Neural cell (in vitro differentiated cells): ENCODE data around the gene LLGL2. TPM values are rescaled to one million over a fixed set of nuclear protein-coding genes. Genes with fewer than 3 reads are reported as not detected.

Experiments
- H2AFZ ChIP-seq: fragments of 200-600, 300-800 bp; sonication (generic), shearing (Covaris generic); 2 replicates; pipeline ENCODE4 v1.6.0; 2014; ENCODE audit warnings: low read depth, mild to moderate bottlenecking, antibody characterized with exemption, low read length, moderate library complexity
- H3F3A ChIP-seq: fragments of 200-600 bp; shearing (Covaris generic); 2 replicates; pipeline ENCODE4 v1.6.1; 2016; ENCODE audit warnings: mild to moderate bottlenecking, moderate library complexity, mixed read lengths, antibody characterized with exemption, low read length; ENCODE audit not compliant: insufficient read depth, poor library complexity, severe bottlenecking
- H3K27ac ChIP-seq: fragments of 200-600, 300-800 bp; sonication (generic), shearing (Covaris generic); 2 replicates; pipeline ENCODE4 v1.5.1; 2014; ENCODE audit warnings: mild to moderate bottlenecking, low read length, moderate library complexity
- H3K27me3 ChIP-seq: fragments of 300-800, 200-600 bp; sonication (generic), shearing (Covaris generic); 2 replicates; pipeline ENCODE4 v1.6.0; 2014; ENCODE audit warnings: mild to moderate bottlenecking, low read depth, low read length, moderate library complexity; ENCODE audit not compliant: insufficient read depth
- H3K36me3 ChIP-seq: fragments of 300-800, 200-600 bp; sonication (generic), shearing (Covaris generic); 2 replicates; pipeline ENCODE4 v1.5.1; 2014; ENCODE audit warnings: mild to moderate bottlenecking, antibody characterized with exemption, low read length, moderate library complexity; ENCODE audit not compliant: insufficient read depth
- H3K4me2 ChIP-seq: fragments of 300-800, 200-600 bp; sonication (generic), shearing (Covaris generic); 2 replicates; pipeline ENCODE4 v1.6.0; 2014; ENCODE audit warnings: mild to moderate bottlenecking, low read length
- H3K4me3 ChIP-seq: fragments of 300-800, 200-600 bp; sonication (generic), shearing (Covaris generic); 2 replicates; pipeline ENCODE4 v1.5.1; 2014; ENCODE audit warnings: mild to moderate bottlenecking, low read length, moderate library complexity
- H3K79me2 ChIP-seq: fragments of 200-600 bp; shearing (Covaris generic); replicated peaks from 2 replicates; pipeline ENCODE4 v1.6.0; 2014; ENCODE audit warnings: mild to moderate bottlenecking, low read length, moderate library complexity; ENCODE audit not compliant: insufficient read depth
- H3K9ac ChIP-seq: fragments of 300-800, 200-600 bp; sonication (generic), shearing (Covaris generic); 2 replicates; pipeline ENCODE4 v1.6.1; 2016; ENCODE audit warnings: mild to moderate bottlenecking, low read length, mixed read lengths
- H3K9me2 ChIP-seq: fragments of 200-600 bp; shearing (Covaris generic); 2 replicates; pipeline ENCODE4 v1.6.1; 2016; ENCODE audit warnings: mild to moderate bottlenecking, low read length, mixed read lengths; ENCODE audit not compliant: insufficient read depth
- H3K9me3 ChIP-seq: fragments of 200-600, 300-800 bp; sonication (generic), shearing (Covaris generic); 2 replicates; pipeline ENCODE4 v1.6.1; 2016; ENCODE audit warnings: mild to moderate bottlenecking, mixed run types, low read length, moderate library complexity, mixed read lengths
- H4K20me1 ChIP-seq: fragments of 200-600 bp; shearing (Covaris generic); 2 replicates; pipeline ENCODE4 v1.6.1; 2016; ENCODE audit warnings: mild to moderate bottlenecking, mixed run types; ENCODE audit not compliant: insufficient read depth
- CTCF ChIP-seq: fragments of 450-650 bp; IDR thresholded peaks from 2 replicates; pipeline ENCODE4 v1.5.1; 2014; ENCODE audit warnings: antibody characterized with exemption, mild to moderate bottlenecking, moderate library complexity; ENCODE audit not compliant: poor library complexity, severe bottlenecking
- EP300 ChIP-seq: fragments of 450-650 bp; conservative IDR thresholded peaks from 2 replicates; pipeline ENCODE4 v1.6.1; 2014; ENCODE audit warnings: antibody characterized with exemption, mild to moderate bottlenecking, moderate library complexity; ENCODE audit not compliant: poor library complexity, severe bottlenecking
- EZH2 ChIP-seq: fragments of 200-600, 300-800 bp; shearing (Covaris generic), sonication (generic); IDR thresholded peaks from 2 replicates; pipeline ENCODE4 v1.6.1; 2014; ENCODE audit warnings: antibody characterized with exemption, low read length, borderline replicate concordance, mild to moderate bottlenecking; ENCODE audit not compliant: insufficient read depth, poor library complexity, severe bottlenecking
- MXI1 ChIP-seq: fragments of 450-650 bp; conservative IDR thresholded peaks from 2 replicates; pipeline ENCODE4 v1.6.1; 2014; ENCODE audit warnings: antibody characterized with exemption, mild to moderate bottlenecking; ENCODE audit not compliant: poor library complexity, severe bottlenecking
- POLR2AphosphoS5 ChIP-seq: IDR thresholded peaks from 2 replicates; pipeline ENCODE4 v1.6.1; 2012
- RAD21 ChIP-seq: fragments of 450-650 bp; conservative IDR thresholded peaks from 2 replicates; pipeline ENCODE4 v1.6.1; 2014; ENCODE audit warnings: antibody characterized with exemption, mild to moderate bottlenecking, moderate library complexity
- REST ChIP-seq: IDR thresholded peaks from 2 replicates; pipeline ENCODE4 v1.6.1; 2012; ENCODE audit warnings: borderline replicate concordance
- SMC3 ChIP-seq: fragments of 450-650 bp; conservative IDR thresholded peaks from 2 replicates; pipeline ENCODE4 v1.6.1; 2014; ENCODE audit warnings: antibody characterized with exemption, mild to moderate bottlenecking, moderate library complexity; ENCODE audit not compliant: poor library complexity
- TAF1 ChIP-seq: IDR thresholded peaks from 2 replicates; pipeline ENCODE4 v1.6.1; 2012; ENCODE audit warnings: low read depth
- polyA plus RNA-seq: library from polyadenylated mRNA; depleted of rRNA; stranded (reverse); fragments of >200 nt; gene quantifications from 2 replicates; pipeline ENCODE4 v1.2.3, GENCODE V29; 2014

Gene LLGL2
- polyA plus RNA-seq, 1 donor from 2014 or later: 0.95 TPM

DNA sequence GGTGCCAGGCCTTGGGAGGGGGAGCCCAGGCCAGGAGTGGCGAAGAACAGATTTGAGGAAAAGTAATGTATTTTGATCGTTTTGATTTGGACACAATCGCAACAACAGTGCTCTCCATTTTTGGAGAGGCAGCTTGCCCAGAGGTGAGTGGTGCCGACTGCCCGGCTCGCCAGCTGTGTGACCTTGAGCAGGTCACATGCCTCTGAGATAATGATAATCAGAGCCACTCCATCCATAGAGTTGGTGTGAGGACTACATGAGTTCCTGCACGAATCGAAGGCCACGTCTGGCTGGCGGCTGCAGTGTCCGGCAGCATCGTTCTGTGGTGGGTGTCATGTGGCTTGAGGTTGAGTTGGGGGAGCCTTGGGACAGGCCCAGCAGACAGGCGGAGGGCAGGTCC, 20.7 kb downstream of the LLGL2 start:
- Histone ChIP-seq H4K20me1 (no peaks in the 10 kb centered on the region), H3K9me3 (no peaks in the 10 kb centered on the region), H3F3A (no peaks in the 10 kb centered on the region), H3K27me3 (no peaks in the 10 kb centered on the region), H3K36me3 (no peaks in the 10 kb centered on the region), H3K4me2 (no peak overlapping the region), H3K9me2 (no peaks in the 10 kb centered on the region), H3K4me3 (no peak overlapping the region), H3K27ac (no peak overlapping the region), H3K9ac (no peak overlapping the region), H2AFZ (no peak overlapping the region), H3K79me2 (no peaks in the 10 kb centered on the region)
- TF ChIP-seq EP300: no peak
- no peak for TF ChIP-seq EZH2
- TF ChIP-seq REST: no peak
- TF ChIP-seq POLR2AphosphoS5: no peak
- TF ChIP-seq MXI1: no peak
- no peak for TF ChIP-seq RAD21

- Histone ChIP-seq H3K27me3 (no peaks in the 10 kb centered on the region), H3F3A (no peaks in the 10 kb centered on the region), H3K9ac (no peak overlapping the region), H2AFZ (no peak overlapping the region), H3K9me2 (no peaks in the 10 kb centered on the region), H3K4me2 (no peak overlapping the region), H3K36me3 (no peaks in the 10 kb centered on the region), H3K27ac (no peak overlapping the region), H3K9me3 (no peaks in the 10 kb centered on the region), H3K79me2 (no peaks in the 10 kb centered on the region), H3K4me3 (no peak overlapping the region), H4K20me1 (no peaks in the 10 kb centered on the region)
- TF ChIP-seq EZH2 (no peak), SMC3 (no peak), REST (no peak), RAD21 (no peak), CTCF (no peak), TAF1 (no peak), POLR2AphosphoS5 (no peak), EP300 (no peak), MXI1 (no peak)
Measured at GRCh38 chr17:75547091-75547490, 21.6 kb downstream of the LLGL2 start.
